Transverse colon (tissue), 4 donors: ENCODE measurements around the gene TEX13A. TPM values are rescaled to one million over a fixed set of nuclear protein-coding genes. Genes with fewer than 3 reads are reported as not detected.

Experiments
- DNase-seq: peaks from one replicate; pipeline ENCODE4 v3.0.0-alpha.2; 2019
- H3K27ac ChIP-seq, 4 donors: fragments of 200-600 bp; sonication (generic); 2 replicates each; pipeline ENCODE4 v1.5.1; 2016 to 2018; ENCODE audit warnings: inconsistent platforms in 4 of 4
- H3K27me3 ChIP-seq: fragments of 200-600 bp; sonication (generic); 2 replicates; pipeline ENCODE4 v1.5.1; 2017; ENCODE audit warnings: inconsistent platforms
- H3K36me3 ChIP-seq, 4 donors: fragments of 200-600 bp; sonication (generic); 2 replicates each; pipeline ENCODE4 v1.5.1; 2017 to 2019; ENCODE audit warnings: inconsistent platforms in 4 of 4
- H3K4me1 ChIP-seq, 4 donors: fragments of 200-600 bp; sonication (generic); 2 replicates each; pipeline ENCODE4 v1.5.1; 2017 to 2020; ENCODE audit warnings: inconsistent platforms in 4 of 4
- H3K4me3 ChIP-seq, 4 donors: fragments of 200-600 bp; sonication (generic); 1 replicate in 1 of 4; 2 replicates in 3 of 4; pipeline versions ENCODE4 v1.5.1 to v1.6.1; 2017 to 2019; ENCODE audit warnings: inconsistent platforms in 4 of 4
- H3K9me3 ChIP-seq, 2 donors: fragments of 200-600 bp; sonication (generic); 2 replicates each; pipeline ENCODE4 v1.5.1; 2017 to 2019; ENCODE audit warnings: inconsistent platforms in 2 of 2
- CTCF ChIP-seq, 5 experiments: fragments of 200-600 bp in 3 of 5; fragments of 450-650 bp in 2 of 5; sonication (generic) in 3 of 5; IDR thresholded peaks; 1 replicate in 2 of 5; 2 replicates in 3 of 5; pipeline ENCODE4 v1.5.1; 2016 to 2017; ENCODE audit warnings: antibody characterized with exemption in 5 of 5, inconsistent platforms in 3 of 5, mild to moderate bottlenecking in 2 of 5, moderate library complexity in 1 of 5
- EP300 ChIP-seq: sonication (generic); formaldehyde crosslinking; IDR thresholded peaks from one replicate; pipeline ENCODE4 v1.6.1; 2017; ENCODE audit warnings: antibody characterized with exemption, low read depth
- POLR2A ChIP-seq: fragments of 450-650 bp; IDR thresholded peaks from one replicate; pipeline ENCODE4 v1.6.1; 2016; ENCODE audit warnings: antibody characterized with exemption, mild to moderate bottlenecking, moderate library complexity
- POLR2AphosphoS5 ChIP-seq, 3 donors: sonication (generic); formaldehyde crosslinking; IDR thresholded peaks; one replicate each; pipeline ENCODE4 v1.6.1; 2016; ENCODE audit warnings: antibody characterized with exemption in 3 of 3
- WGBS, 2 donors: methylation state at CpG; one replicate each; pipeline ENCODE4 v1.1.5; 2018; ENCODE audit warnings: low coverage in 1 of 2; 5-methylcytosine and 5-hydroxymethylcytosine counted together
- in situ Hi-C, 4 donors: fragments of 200-750 bp; cut with MboI; loops; one replicate each; pipeline versions ENCODE4 v1.15.0 to v1.15.1; 2017; ENCODE audit warnings: low sequenced_read_pairs in 3 of 4, low pct_ligation_motif_present in 1 of 4, low pct_unique_long_range_greater_than_20kb in 1 of 4
- intact Hi-C: fragments of 100-400 bp; cut with DNase I; formaldehyde crosslinking; loops from one replicate; pipeline ENCODE4 v1.15.1; 2023; ENCODE audit warnings: low total_unique reads
- total RNA-seq, 4 donors: library from RNA; depleted of rRNA; stranded (reverse); fragments of >200 nt; gene quantifications; one replicate each; pipeline ENCODE4 v1.1.0, GENCODE V29; 2016

TEX13A gene
- total RNA-seq, 4 donors from 2014 or later, result not detected

GRCh38 chrX:105209406-105209805 is 11.1 kb downstream of the TEX13A start:
- Histone ChIP-seq H3K4me3 (no peak overlapping the region), H3K36me3 (no peaks in the 10 kb centered on the region), H3K27ac (no peak overlapping the region), H3K4me1 (no peaks in the 10 kb centered on the region), H3K9me3 (no peaks in the 10 kb centered on the region), H3K27me3 (no peaks in the 10 kb centered on the region)
- no peak for DNase-seq
- TF ChIP-seq POLR2A, result no peak
- no peak for TF ChIP-seq EP300
- TF ChIP-seq POLR2AphosphoS5 (IDR thresholded peaks at IDR 0.05), result no peak
- TF ChIP-seq CTCF (IDR thresholded peaks at IDR 0.05), result no peak
- intact Hi-C loops (no loop called here), in situ Hi-C loops (no loop called here)

GRCh38 chrX:105191878-105192277 is 28.6 kb downstream of the TEX13A start:
- intact Hi-C loops, result no loop called here
- 24% methylated on average over 2 of the region's 2 CpGs; no CpG with 5 or more reads in 1 of the 2 donors for WGBS, 2 donors
- no peaks in the 10 kb centered on the region for H3K4me1 ChIP-seq
- TF ChIP-seq POLR2AphosphoS5 (IDR thresholded peaks at IDR 0.05) (no peak), CTCF (IDR thresholded peaks at IDR 0.05) (no peak), EP300 (no peak), POLR2A (no peak)
- H3K9me3 ChIP-seq, result no peaks in the 10 kb centered on the region
- in situ Hi-C loops, result no loop called here
- H3K36me3 ChIP-seq, result no peaks in the 10 kb centered on the region
- DNase-seq, result no peak
- H3K4me3 ChIP-seq, result no peak overlapping the region
- H3K27me3 ChIP-seq, result no peaks in the 10 kb centered on the region
- H3K27ac ChIP-seq, result no peak overlapping the region

GRCh38 chrX:105190252-105190853 is 30.1 kb downstream of the TEX13A start:
- in situ Hi-C loops (no loop called here), intact Hi-C loops (no loop called here)
- Histone ChIP-seq H3K36me3 (no peaks in the 10 kb centered on the region), H3K9me3 (no peaks in the 10 kb centered on the region), H3K27me3 (no peaks in the 10 kb centered on the region), H3K27ac (no peak overlapping the region), H3K4me1 (no peaks in the 10 kb centered on the region), H3K4me3 (no peak overlapping the region)
- peak; percentile 10 for DNase-seq
- TF ChIP-seq CTCF (IDR thresholded peaks at IDR 0.05), result peak; percentile 47 to 84 (median 63)
- no peak for TF ChIP-seq POLR2AphosphoS5 (IDR thresholded peaks at IDR 0.05)
- WGBS, 2 donors, result 10% methylated on average over 2 of the region's 2 CpGs; no CpG with 5 or more reads in 1 of the 2 donors

GRCh38 chrX:105189093-105189492 is 31.4 kb downstream of the TEX13A start:
- 85% methylated on average over 8 of the region's 8 CpGs; no CpG with 5 or more reads in 1 of the 2 donors for WGBS, 2 donors
- Histone ChIP-seq H3K27ac (no peak overlapping the region), H3K36me3 (no peaks in the 10 kb centered on the region), H3K4me1 (no peaks in the 10 kb centered on the region), H3K4me3 (no peak overlapping the region), H3K9me3 (no peaks in the 10 kb centered on the region), H3K27me3 (no peaks in the 10 kb centered on the region)
- no peak for TF ChIP-seq POLR2A
- TF ChIP-seq POLR2AphosphoS5 (IDR thresholded peaks at IDR 0.05), result no peak
- no peak for TF ChIP-seq EP300
- TF ChIP-seq CTCF (IDR thresholded peaks at IDR 0.05), result no peak
- DNase-seq, result no peak
- in situ Hi-C loops, result no loop called here
- intact Hi-C loops, result no loop called here
